ENCODE results near the gene GPR15LG. TPM values are rescaled to one million over a fixed set of nuclear protein-coding genes. Genes with fewer than 3 reads are reported as not detected.
"Not testable (repeated sequence)": the region's sequence is repeated elsewhere in the genome, so short reads cannot be mapped to it uniquely, and the experiment has no call there.

The GPR15LG gene
- not detected for total RNA-seq (2021; fragmentation: NEBNext Ultra II Directional; extraction: Animal tissue kit (Norgen Biotek cat#: 25700))
- long read RNA-seq, result 0 reads

GRCh38 chr10:84173501-84173929 lies at the start of gene GPR15LG:
Gene GPR15LG (plus strand): TSS chr10:84173801. CDS start chr10:84173852, 51 bp downstream.
- no peak for DNase-seq
- no peak for TF ChIP-seq CTCF (IDR thresholded peaks at IDR 0.05)
- H3K27me3 Mint-ChIP-seq (ENCODE audit: insufficient read depth), result peaks cover 2% of the 10 kb centered on the region
- H3K4me3 Mint-ChIP-seq, result no peak within 1 kb of the TSS
- H3K27ac Mint-ChIP-seq, result no peak within 1 kb of the TSS
- H3K36me3 Mint-ChIP-seq (ENCODE audit: low read depth), result no peaks in the 10 kb centered on the region
- H3K9me3 Mint-ChIP-seq, result no peaks in the 10 kb centered on the region
- no peaks in the 10 kb centered on the region for H3K4me1 Mint-ChIP-seq (ENCODE audit: low read depth)

GRCh38 chr10:84125910-84126784 lies 47.5 kb upstream of the GPR15LG start:
- H3K4me1 Mint-ChIP-seq (ENCODE audit: low read depth); H3K4me3 Mint-ChIP-seq; DNase-seq; H3K27me3 Mint-ChIP-seq (ENCODE audit: insufficient read depth); H3K9me3 Mint-ChIP-seq; H3K27ac Mint-ChIP-seq; H3K36me3 Mint-ChIP-seq (ENCODE audit: low read depth): not testable (repeated sequence)
- peak; percentile 39 for TF ChIP-seq CTCF (IDR thresholded peaks at IDR 0.05)

DNA sequence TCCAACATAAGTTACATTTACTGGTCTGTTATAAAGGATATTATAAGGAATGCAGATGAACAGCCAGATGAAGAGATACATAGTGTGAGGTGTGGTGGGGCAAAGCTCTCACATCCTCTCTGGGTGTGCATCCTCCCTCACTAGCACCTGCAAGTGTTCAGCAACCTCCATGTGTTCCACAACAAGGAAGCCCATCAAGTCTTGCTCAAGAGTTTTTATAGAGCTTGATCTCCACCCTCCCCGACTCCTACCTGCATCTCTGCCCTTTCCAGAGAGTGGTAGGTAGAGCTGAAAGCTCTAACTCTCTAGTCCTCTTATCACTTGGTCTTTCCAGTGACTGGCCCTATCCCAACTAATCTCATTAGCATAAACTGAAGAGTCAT lies 46.8 kb upstream of the GPR15LG start:
- Mint-ChIP-seq H3K27me3 (ENCODE audit: insufficient read depth) (peaks cover 7% of the 10 kb centered on the region), H3K27ac (no peak overlapping the region), H3K4me3 (no peak overlapping the region), H3K9me3 (no peaks in the 10 kb centered on the region), H3K36me3 (ENCODE audit: low read depth) (no peaks in the 10 kb centered on the region), H3K4me1 (ENCODE audit: low read depth) (no peaks in the 10 kb centered on the region)
- no peak for TF ChIP-seq CTCF (IDR thresholded peaks at IDR 0.05)
- no peak for DNase-seq

- DNase-seq, result no peak
- TF ChIP-seq CTCF (IDR thresholded peaks at IDR 0.05), result no peak
- H3K4me3 Mint-ChIP-seq, result no peak overlapping the region
- H3K9me3 Mint-ChIP-seq, result no peaks in the 10 kb centered on the region
- H3K27me3 Mint-ChIP-seq (ENCODE audit: insufficient read depth), result no peaks in the 10 kb centered on the region; the same call in none of the 2 replicates
- peaks cover 7% of the 10 kb centered on the region; the same call in 1 of the 2 replicates for H3K36me3 Mint-ChIP-seq (ENCODE audit: low read depth)
- no peak overlapping the region for H3K27ac Mint-ChIP-seq
- H3K4me1 Mint-ChIP-seq (ENCODE audit: low read depth), result peaks cover 15% of the 10 kb centered on the region
Measured at GRCh38 chr10:84135836-84136235, 37.8 kb upstream of the GPR15LG start.

- Mint-ChIP-seq H3K4me1 (ENCODE audit: low read depth) (peaks cover 26% of the 10 kb centered on the region), H3K9me3 (no peaks in the 10 kb centered on the region), H3K27me3 (ENCODE audit: insufficient read depth) (no peaks in the 10 kb centered on the region; the same call in none of the 2 replicates), H3K4me3 (no peak overlapping the region), H3K36me3 (ENCODE audit: low read depth) (peaks cover 7% of the 10 kb centered on the region; the same call in 1 of the 2 replicates), H3K27ac (no peak overlapping the region)
- no peak for DNase-seq
- no peak for TF ChIP-seq CTCF (IDR thresholded peaks at IDR 0.05)
Measured at GRCh38 chr10:84137811-84138210, 35.8 kb upstream of the GPR15LG start.
